ENCODE measurements around the gene TTBK2. TPM values are rescaled to one million over a fixed set of nuclear protein-coding genes. Genes with fewer than 3 reads are reported as not detected.

The TTBK2 gene
- total RNA-seq, 1 experiment from 2014 or later, result 18.6 TPM

- TF ChIP-seq ZNF416 (CRISPR knock-in tag; IDR thresholded peaks at IDR 0.05), result no peak
- TF ChIP-seq HMGA2 (CRISPR knock-in tag; IDR thresholded peaks at IDR 0.05), result no peak
- TF ChIP-seq FOXP4 (CRISPR knock-in tag; IDR thresholded peaks at IDR 0.05), result no peak
These were observed 176.4 kb downstream of the TTBK2 start (continued) for GRCh38 chr15:42744195-42744594.

- Mint-ChIP-seq H3K9me3 (no peaks in the 10 kb centered on the region), H3K27ac (no peak overlapping the region), H3K4me1 (no peaks in the 10 kb centered on the region), H3K36me3 (peaks cover 7% of the 10 kb centered on the region; the same call in 1 of the 2 replicates), H3K4me3 (no peak overlapping the region), H3K27me3 (ENCODE audit: low read depth) (no peaks in the 10 kb centered on the region)
- TF ChIP-seq PRRX2 (CRISPR knock-in tag; IDR thresholded peaks at IDR 0.05) (no peak), ARID4B (CRISPR knock-in tag; IDR thresholded peaks at IDR 0.05; ENCODE audit: borderline replicate concordance) (no peak), ZNF317 (CRISPR knock-in tag; IDR thresholded peaks at IDR 0.05; ENCODE audit: borderline replicate concordance, low read depth) (no peak), FOXP4 (CRISPR knock-in tag; IDR thresholded peaks at IDR 0.05) (no peak), ZBTB43 (CRISPR knock-in tag; IDR thresholded peaks at IDR 0.05) (no peak)
- ATAC-seq, result no peak
- POLR2A ChIA-PET, result no interaction called here
- CTCF ChIA-PET, result interaction anchor here (0.6 kb wide), 1 partner anchor 800 kb away, joined by 3 read pairs; no protein-coding TSS in a partner anchor
- no peak for DNase-seq (ENCODE audit: low spot score)
These were observed 178.4 kb downstream of the TTBK2 start for GRCh38 chr15:42742149-42742548.

GRCh38 chr15:42741710-42742109, 178.9 kb downstream of the TTBK2 start:
- H3K36me3 Mint-ChIP-seq, result peaks cover 7% of the 10 kb centered on the region; the same call in 1 of the 2 replicates
- H3K4me1 Mint-ChIP-seq, result no peaks in the 10 kb centered on the region
- DNase-seq (ENCODE audit: low spot score) (no peak), ATAC-seq (no peak)
- H3K9me3 Mint-ChIP-seq, result no peaks in the 10 kb centered on the region
- TF ChIP-seq STAT6 (CRISPR knock-in tag; conservative IDR thresholded peaks at IDR 0.05; ENCODE audit: low read depth), result no peak
- TF ChIP-seq CTCF (IDR thresholded peaks at IDR 0.05), result no peak
- H3K27me3 Mint-ChIP-seq (ENCODE audit: low read depth), result no peaks in the 10 kb centered on the region
- peak overlapping the region; percentile 31; the same call in 1 of the 2 replicates for H3K27ac Mint-ChIP-seq
- no peak overlapping the region for H3K4me3 Mint-ChIP-seq
- CTCF ChIA-PET, result interaction anchor here (0.6 kb wide), 1 partner anchor 800 kb away, joined by 3 read pairs; no protein-coding TSS in a partner anchor
- POLR2A ChIA-PET, result no interaction called here

Measured in WTC11 (cell line).